Activated T-cell treated with anti-CD3 and anti-CD28 coated beads, Interleukin-2, amount 50 U/mL, for 72 hours (primary cell): ENCODE results near the gene FAM171A2. TPM values are rescaled to one million over a fixed set of nuclear protein-coding genes. Genes with fewer than 3 reads are reported as not detected.
A peak's percentile ranks its signal among the peaks of the same experiment; 100 is the strongest.
"Not testable (repeated sequence)": the region's sequence is repeated elsewhere in the genome, so short reads cannot be mapped to it uniquely, and the experiment has no call there.

Source experiments
- ATAC-seq, 2 donors: fragments of 150-1000 bp; cut with Tn5 transposase; replicated peaks in 1 of 2; 2 replicates each; pipeline ENCODE4 v1.10.0; 2021; ENCODE audit warnings: moderate library complexity in 2 of 2, mild to moderate bottlenecking in 1 of 2
- DNase-seq, 2 donors: peaks; one replicate each; pipeline ENCODE4 v3.0.0; 2021 to 2022; ENCODE audit warnings: mixed read lengths in 1 of 2
- H3K27ac Mint-ChIP-seq: one replicate; pipeline ENCODE4 v1.8.0; 2022; ENCODE audit warnings: mild to moderate bottlenecking, moderate library complexity, mixed read lengths
- H3K27me3 Mint-ChIP-seq: one replicate; pipeline ENCODE4 v1.8.0; 2022; ENCODE audit warnings: low read depth, mixed read lengths
- H3K36me3 Mint-ChIP-seq, 2 donors: one replicate each; pipeline ENCODE4 v1.8.0; 2022; ENCODE audit warnings: mixed read lengths in 2 of 2, mild to moderate bottlenecking in 1 of 2; ENCODE audit not compliant: insufficient read depth in 2 of 2
- H3K4me1 Mint-ChIP-seq: one replicate; pipeline ENCODE4 v1.8.0; 2022; ENCODE audit warnings: low read depth, mixed read lengths
- H3K4me3 Mint-ChIP-seq, 2 donors: one replicate each; pipeline ENCODE4 v1.8.0; 2022; ENCODE audit warnings: mild to moderate bottlenecking in 2 of 2, mixed read lengths in 2 of 2, moderate library complexity in 2 of 2
- H3K9me3 Mint-ChIP-seq, 2 donors: one replicate each; pipeline ENCODE4 v1.8.0; 2022; ENCODE audit warnings: mixed read lengths in 2 of 2
- total RNA-seq, 2 donors: library from RNA; stranded (reverse); gene quantifications; one replicate each; pipeline ENCODE4 v1.2.3, GENCODE V29; 2022

Gene FAM171A2
- total RNA-seq, 2 donors from 2014 or later = 0.14 to 0.41 TPM

GRCh38 chr17:44343510-44344209, 20.0 kb downstream of the FAM171A2 start:
- Mint-ChIP-seq H3K27me3 (no peaks in the 10 kb centered on the region), H3K4me1 (peaks cover 30% of the 10 kb centered on the region), H3K27ac (no peak overlapping the region), H3K4me3 (peak overlapping the region in 1 of 2 donors; percentile 1), H3K9me3 (no peaks in the 10 kb centered on the region), H3K36me3 (no peaks in the 10 kb centered on the region)
- ATAC-seq = no peak
- no peak for DNase-seq

DNA sequence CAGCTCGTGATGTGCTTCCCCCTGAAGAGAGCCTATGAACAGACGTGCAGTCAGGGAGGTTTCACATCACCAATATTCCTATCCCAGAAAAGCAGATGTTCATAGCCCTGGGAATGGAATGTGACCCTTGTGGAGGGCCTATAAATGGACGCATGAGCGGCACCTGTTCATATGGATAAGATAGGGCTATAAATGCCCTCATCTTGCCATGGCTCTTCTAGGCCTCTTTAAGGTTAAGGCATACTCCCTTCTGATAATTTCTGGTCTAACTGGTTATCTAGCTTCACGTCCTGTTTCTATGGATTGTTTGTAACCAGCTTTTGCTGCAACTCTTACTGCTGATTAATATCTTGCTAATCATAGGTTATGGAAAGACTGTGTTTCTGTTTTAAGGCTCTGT, 23.1 kb downstream of the FAM171A2 start:
- not testable (repeated sequence) for H3K4me3 Mint-ChIP-seq, H3K9me3 Mint-ChIP-seq, ATAC-seq, H3K27me3 Mint-ChIP-seq, H3K27ac Mint-ChIP-seq, DNase-seq, H3K36me3 Mint-ChIP-seq
- H3K4me1 Mint-ChIP-seq = peaks cover 21% of the 10 kb centered on the region

DNA sequence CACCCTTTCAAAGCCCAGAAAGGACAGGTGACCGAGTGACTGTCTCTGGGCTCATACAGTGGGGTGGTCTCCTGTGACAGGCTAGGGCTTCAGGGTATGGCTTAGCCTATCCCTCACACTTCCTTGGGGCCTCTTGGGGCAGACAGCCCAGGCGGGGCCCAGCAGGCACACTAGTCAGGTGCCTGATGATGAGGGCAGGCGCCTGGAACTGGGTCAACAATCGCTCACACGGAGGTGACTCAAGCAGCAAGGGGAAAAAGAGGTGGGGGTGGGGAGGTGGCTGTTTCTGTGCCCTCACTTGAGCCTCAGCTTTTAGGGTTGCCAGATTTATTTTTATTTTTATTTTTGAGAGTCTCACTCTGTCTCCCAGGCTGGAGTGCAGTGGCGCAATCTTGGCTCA, 25.0 kb downstream of the FAM171A2 start:
- no peaks in the 10 kb centered on the region for H3K9me3 Mint-ChIP-seq
- H3K36me3 Mint-ChIP-seq = no peaks in the 10 kb centered on the region
- peak in 1 of 2 donors; percentile 33 for DNase-seq
- peaks cover 7% of the 10 kb centered on the region for H3K4me1 Mint-ChIP-seq
- H3K4me3 Mint-ChIP-seq = peak overlapping the region in 1 of 2 donors; percentile 22
- no peaks in the 10 kb centered on the region for H3K27me3 Mint-ChIP-seq
- ATAC-seq = peak; percentile 65 to 87
- H3K27ac Mint-ChIP-seq = no peak overlapping the region

DNA sequence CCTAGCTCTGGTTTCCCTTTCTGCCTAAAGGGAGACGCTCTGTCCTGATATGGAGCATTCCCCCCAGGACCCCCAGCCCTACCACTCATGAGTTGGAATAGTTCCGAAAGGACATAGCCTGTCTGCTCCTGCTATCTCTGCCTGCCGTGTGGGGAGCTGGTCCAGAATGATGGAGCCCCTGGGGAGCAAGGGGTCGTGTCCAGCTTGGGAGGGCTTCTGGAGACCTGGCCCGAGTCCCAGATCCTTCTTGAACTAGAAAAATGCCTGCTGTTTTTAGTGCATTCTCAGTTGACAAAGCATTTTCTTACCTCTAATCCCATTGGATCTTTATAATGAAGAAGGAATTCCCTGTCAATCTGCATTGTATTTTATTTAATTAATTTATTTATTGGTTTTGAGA, 27.7 kb downstream of the FAM171A2 start:
- Mint-ChIP-seq H3K9me3 (no peaks in the 10 kb centered on the region), H3K27ac (no peak overlapping the region), H3K4me1 (peaks cover 15% of the 10 kb centered on the region), H3K4me3 (no peak overlapping the region), H3K27me3 (no peaks in the 10 kb centered on the region), H3K36me3 (no peaks in the 10 kb centered on the region)
- ATAC-seq (no peak), DNase-seq (no peak)

- DNase-seq = no peak
- Mint-ChIP-seq H3K4me3 (no peak overlapping the region), H3K4me1 (peaks cover 16% of the 10 kb centered on the region), H3K27ac (no peak overlapping the region), H3K9me3 (no peaks in the 10 kb centered on the region), H3K36me3 (no peaks in the 10 kb centered on the region), H3K27me3 (no peaks in the 10 kb centered on the region)
- no peak for ATAC-seq
Observed at GRCh38 chr17:44335564-44335963, 28.1 kb downstream of the FAM171A2 start.

- DNase-seq (no peak), ATAC-seq (no peak)
- no peaks in the 10 kb centered on the region for H3K36me3 Mint-ChIP-seq
- H3K27ac Mint-ChIP-seq = no peak overlapping the region
- H3K4me3 Mint-ChIP-seq = no peak overlapping the region
- no peaks in the 10 kb centered on the region for H3K27me3 Mint-ChIP-seq
- H3K9me3 Mint-ChIP-seq = no peaks in the 10 kb centered on the region
- peaks cover 16% of the 10 kb centered on the region for H3K4me1 Mint-ChIP-seq
Observed at GRCh38 chr17:44334727-44335126, 28.9 kb downstream of the FAM171A2 start.

- H3K4me3 Mint-ChIP-seq = no peak overlapping the region
- peaks cover 16% of the 10 kb centered on the region for H3K4me1 Mint-ChIP-seq
- H3K27ac Mint-ChIP-seq = no peak overlapping the region
- DNase-seq (no peak), ATAC-seq (no peak)
- H3K9me3 Mint-ChIP-seq = no peaks in the 10 kb centered on the region
- H3K36me3 Mint-ChIP-seq = no peaks in the 10 kb centered on the region
- H3K27me3 Mint-ChIP-seq = no peaks in the 10 kb centered on the region
Observed at GRCh38 chr17:44334315-44334714, 29.3 kb downstream of the FAM171A2 start.

GRCh38 chr17:44333371-44333770, 30.3 kb downstream of the FAM171A2 start:
- no peak for DNase-seq
- H3K4me3 Mint-ChIP-seq = no peak overlapping the region
- peaks cover 11% of the 10 kb centered on the region for H3K4me1 Mint-ChIP-seq
- ATAC-seq = no peak
- H3K27me3 Mint-ChIP-seq = no peaks in the 10 kb centered on the region
- H3K36me3 Mint-ChIP-seq = no peaks in the 10 kb centered on the region
- no peak overlapping the region for H3K27ac Mint-ChIP-seq
- no peaks in the 10 kb centered on the region for H3K9me3 Mint-ChIP-seq

DNA sequence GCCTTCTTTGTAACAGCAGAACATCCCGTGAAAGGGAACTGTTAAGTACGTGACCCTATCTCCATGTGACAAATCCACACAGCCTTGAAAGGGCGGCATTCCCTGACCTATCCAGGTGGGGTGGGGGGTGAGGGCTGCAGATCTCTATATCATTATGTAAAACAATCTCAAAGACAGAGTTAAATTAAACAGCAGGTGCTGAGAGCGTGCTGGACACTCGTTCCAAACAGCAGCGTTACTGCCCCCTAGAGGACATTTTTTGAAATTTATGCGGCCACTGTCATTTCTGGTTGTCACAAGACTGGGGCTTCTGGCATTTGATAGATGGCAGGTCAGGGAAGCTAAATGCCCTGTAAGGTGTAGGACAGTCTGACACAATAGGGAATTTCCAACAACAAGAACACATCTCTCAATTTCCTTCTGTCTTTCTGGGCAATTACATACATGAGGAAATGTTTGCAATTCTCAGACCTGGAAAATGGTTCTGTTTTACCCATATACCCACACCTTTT, 32.3 kb downstream of the FAM171A2 start:
- Mint-ChIP-seq H3K4me3 (no peak overlapping the region), H3K4me1 (peaks cover 14% of the 10 kb centered on the region), H3K27me3 (no peaks in the 10 kb centered on the region), H3K27ac (no peak overlapping the region), H3K9me3 (no peaks in the 10 kb centered on the region), H3K36me3 (no peaks in the 10 kb centered on the region)
- ATAC-seq (peak; percentile 42 to 50), DNase-seq (peak; percentile 76 to 82)

DNA sequence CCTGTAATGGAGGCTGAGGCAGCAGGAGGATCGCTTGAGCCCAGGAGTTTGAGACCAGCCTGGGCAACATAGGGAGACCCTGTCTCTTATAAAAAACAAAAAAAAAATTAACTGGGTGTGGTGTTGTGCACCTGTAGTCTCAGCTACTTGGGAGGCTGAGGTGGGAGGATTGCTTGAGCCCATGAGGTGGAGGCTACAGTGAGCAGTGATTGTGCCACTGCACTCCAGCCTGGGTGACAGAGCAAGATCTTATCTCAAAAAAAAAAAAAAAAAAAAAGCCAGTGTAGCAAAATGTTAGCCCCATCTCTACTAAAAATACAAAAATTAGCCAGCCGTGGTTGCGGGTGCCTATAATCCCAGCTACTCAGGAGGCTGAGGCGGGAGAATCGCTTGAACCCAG, 33.4 kb downstream of the FAM171A2 start:
- not testable (repeated sequence) for H3K27me3 Mint-ChIP-seq, DNase-seq, H3K27ac Mint-ChIP-seq, H3K36me3 Mint-ChIP-seq, H3K9me3 Mint-ChIP-seq, H3K4me3 Mint-ChIP-seq, ATAC-seq
- H3K4me1 Mint-ChIP-seq = peaks cover 17% of the 10 kb centered on the region

GRCh38 chr17:44329516-44329915, 34.1 kb downstream of the FAM171A2 start:
- not testable (repeated sequence) for H3K27ac Mint-ChIP-seq, H3K27me3 Mint-ChIP-seq, ATAC-seq, DNase-seq, H3K9me3 Mint-ChIP-seq, H3K4me3 Mint-ChIP-seq, H3K36me3 Mint-ChIP-seq
- H3K4me1 Mint-ChIP-seq = peaks cover 21% of the 10 kb centered on the region

DNA sequence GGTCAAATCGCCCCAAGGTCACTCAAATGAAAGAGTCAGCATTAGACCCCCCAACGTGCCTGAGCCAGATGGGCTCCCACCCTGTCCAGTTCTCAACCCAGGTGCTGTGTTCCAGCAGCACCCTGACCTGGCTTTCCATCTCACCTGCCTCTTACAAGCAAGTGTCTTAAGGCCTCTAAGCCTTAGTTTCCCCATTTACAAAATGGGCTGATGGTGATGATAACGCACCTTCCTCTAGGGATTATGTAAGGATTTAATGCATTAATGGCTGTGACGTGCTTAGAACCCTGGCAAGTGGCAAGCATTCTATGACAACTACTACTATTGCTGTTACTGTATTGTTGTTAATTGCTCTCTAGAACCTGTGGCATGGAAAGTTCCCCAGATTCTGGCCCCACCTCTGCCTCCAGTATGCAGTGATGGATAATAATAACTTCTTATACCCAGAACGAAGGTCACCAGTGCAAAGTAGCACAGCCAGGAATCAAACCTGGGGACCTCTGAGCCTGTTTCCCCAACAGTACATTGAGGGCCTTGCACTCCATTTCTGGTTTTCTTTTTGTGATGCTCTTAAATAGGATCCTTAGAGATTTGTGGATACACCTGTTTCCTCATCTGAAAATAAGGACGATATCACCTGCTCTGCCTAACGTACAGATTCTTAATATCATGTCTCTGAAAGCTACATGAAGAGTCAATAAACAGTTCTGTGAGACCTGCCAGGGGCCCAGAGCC, 35.8 kb downstream of the FAM171A2 start:
- Mint-ChIP-seq H3K4me1 (peaks cover 30% of the 10 kb centered on the region), H3K27me3 (no peaks in the 10 kb centered on the region), H3K4me3 (peak overlapping the region; percentile 36 to 43), H3K36me3 (no peaks in the 10 kb centered on the region), H3K27ac (no peak overlapping the region), H3K9me3 (no peaks in the 10 kb centered on the region)
- DNase-seq (no peak), ATAC-seq (no peak)

DNA sequence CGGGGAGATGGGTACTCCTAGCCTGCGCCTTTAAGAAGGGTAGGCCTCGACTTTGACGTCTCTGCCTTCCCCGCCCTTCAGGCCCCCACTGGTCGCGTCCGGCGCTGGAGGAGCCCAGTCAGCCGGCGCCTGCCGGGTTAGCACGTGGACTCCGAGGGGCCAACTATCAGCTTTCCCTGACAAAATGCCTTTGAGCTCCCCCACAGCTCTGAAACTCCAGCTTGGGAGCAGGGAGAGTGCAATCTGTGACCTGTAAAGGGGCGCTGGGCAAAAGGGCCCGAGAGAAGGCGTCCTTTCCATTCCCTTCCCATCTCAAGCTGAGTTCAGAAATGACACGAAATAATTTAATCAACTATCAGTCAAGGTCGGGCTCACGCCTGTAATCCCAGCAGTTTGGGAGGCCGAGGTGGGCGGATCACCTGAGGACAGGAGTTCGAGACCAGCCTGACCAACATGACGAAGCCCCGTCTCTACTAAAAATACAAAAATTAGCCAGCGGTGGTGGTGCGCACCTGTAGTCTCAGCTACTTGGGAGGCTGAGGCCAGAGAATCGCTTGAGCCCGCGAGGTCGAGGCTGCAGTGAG, 36.7 kb downstream of the FAM171A2 start:
- peak; percentile 93 to 96 for DNase-seq
- no peaks in the 10 kb centered on the region for H3K9me3 Mint-ChIP-seq
- H3K27me3 Mint-ChIP-seq = no peaks in the 10 kb centered on the region
- H3K27ac Mint-ChIP-seq = peak overlapping the region; percentile 60
- no peaks in the 10 kb centered on the region for H3K36me3 Mint-ChIP-seq
- peaks cover 30% of the 10 kb centered on the region for H3K4me1 Mint-ChIP-seq
- peak overlapping the region; percentile 75 to 78 for H3K4me3 Mint-ChIP-seq
- ATAC-seq = peak; percentile 74
